HG03045 (cell line): ENCODE measurements around the gene SEC16B.

Source experiments
- ATAC-seq: cut with Tn5 transposase; IDR thresholded peaks from one replicate; pipeline ENCODE4 v1.9.1; 2021; ENCODE audit warnings: mild to moderate bottlenecking, moderate library complexity; ENCODE audit not compliant: unreplicated experiment

SEC16B gene

DNA sequence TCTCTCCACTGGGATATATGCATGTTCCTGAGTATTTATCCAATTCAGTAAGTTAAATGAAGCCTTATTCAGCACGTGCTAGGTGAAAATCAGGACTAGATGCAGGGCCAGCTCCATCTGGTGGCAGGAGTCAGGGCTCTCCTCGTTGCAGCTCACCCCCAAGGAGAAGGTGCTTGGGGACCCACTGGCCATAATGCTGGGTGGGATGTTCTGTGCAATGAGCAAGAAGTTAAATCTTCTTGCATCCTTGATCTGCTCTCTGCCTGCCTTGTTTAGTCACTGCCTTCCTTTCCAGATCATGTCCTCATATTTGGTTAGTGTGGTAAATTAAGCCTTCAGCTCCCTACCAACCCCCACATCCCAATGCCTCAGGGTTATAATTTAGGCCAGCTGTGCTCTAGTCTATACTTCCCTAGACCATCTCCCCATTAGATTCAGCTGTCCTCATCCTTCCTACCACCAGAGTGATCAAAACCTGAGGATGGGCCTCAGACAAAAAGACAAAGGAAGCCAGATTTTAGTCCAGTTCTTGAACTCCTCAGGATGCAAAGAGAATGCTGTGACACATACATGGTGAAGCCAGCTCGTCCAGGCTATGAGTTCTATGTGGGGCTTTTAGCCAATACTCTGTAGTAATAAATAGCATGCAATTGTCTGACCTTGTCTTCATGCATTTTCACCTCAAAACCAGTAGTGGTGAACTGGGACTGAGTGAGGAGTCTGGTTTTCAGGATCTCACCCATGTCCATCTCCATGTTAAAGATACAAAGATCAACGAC is 55.9 kb downstream of the SEC16B start:
- no peak for ATAC-seq

DNA sequence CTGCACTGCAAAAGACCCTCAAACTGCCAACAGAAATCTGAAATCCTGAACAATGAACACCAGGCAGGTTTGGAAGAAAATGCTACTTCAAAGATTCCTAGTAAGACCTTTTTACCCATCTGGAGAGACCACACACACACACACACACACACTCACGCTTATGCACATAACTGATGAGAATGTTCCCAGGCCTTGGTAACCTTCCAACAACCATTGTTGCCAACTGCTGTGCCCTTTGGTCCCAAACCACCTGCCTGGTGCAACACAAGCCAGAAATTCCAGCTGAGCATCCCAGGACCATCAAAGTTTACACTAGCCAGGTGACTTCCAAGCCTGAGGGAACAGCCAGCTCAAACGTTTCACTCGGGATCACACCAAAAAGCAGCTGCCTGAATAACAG is 56.9 kb downstream of the SEC16B start:
- ATAC-seq, result no peak

DNA sequence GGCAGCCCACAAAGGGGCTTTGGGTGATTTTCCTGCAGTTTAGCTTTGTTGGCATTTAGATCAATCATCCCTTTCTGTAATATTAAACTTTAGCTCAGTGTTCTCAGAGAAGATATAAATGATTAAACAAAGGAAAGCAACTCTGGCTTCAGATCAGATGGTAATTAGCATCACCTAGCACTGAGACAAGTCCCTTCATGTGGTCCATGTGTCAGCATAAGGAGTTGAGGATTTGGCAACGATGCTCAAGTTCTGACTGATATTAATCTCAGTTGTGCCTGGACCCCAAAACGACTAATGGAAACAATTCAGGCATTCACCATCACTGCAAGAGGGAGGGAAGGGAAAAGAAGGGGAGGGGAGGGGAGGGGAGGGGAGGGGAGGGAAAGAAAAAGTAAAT is 60.4 kb downstream of the SEC16B start:
- ATAC-seq, result no peak

DNA sequence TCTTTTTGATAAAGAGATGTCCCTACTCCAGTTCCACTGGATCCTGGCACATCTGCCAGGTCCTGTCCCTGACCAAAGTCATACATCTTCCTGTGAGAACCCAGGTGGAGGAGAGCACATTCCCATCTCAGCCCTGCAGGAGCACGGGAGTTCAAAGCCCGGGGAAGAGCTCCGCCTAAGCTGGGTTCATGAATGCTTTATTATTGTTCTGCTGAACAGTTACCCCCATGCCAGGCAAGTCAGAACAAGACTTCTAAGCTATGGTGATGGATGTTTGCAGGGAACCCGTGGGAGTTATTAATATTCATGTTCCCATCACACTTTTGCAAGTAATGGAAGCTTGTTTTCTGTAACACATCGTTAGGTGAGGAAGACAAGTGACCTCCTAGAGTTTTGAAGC is 62.9 kb downstream of the SEC16B start:
- ATAC-seq, result no peak

DNA sequence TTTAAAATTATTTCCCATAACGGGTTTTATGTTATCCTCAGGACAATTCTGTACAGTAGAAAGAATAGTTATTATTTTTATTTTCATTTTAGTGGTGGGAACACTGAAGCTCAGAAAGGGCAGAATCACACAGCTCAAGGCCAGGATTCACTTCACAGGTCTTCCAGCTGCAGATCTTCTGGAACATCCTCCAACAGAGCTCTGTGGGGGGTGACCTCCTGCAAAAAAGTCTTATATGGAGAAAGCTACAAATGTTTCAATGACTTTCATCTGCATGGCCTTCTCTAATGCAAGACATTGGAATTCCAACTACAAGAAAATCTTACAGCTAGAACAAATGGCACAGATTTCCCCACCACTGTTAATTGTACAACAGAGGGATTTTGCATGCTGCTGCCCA is 64.2 kb downstream of the SEC16B start:
- no peak for ATAC-seq

DNA sequence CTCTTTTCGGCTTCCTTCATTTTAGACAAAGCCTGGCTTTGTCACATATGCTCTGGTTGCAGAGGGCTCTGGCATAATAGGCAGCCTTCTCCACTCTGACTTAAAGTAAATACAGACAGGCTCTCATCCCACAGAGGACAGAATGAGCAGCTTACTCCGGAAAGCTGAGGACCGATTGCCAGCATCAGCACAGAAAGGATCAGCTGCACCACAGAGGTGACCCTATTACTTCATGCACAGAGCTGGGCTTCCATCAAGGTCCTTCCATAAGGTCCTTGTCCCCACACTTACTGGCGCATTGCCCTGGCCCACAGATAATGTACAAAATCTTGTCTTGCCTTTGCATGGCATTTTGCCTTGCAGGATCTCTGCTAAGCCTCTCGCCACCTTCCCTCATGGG is 67.6 kb downstream of the SEC16B start:
- no peak for ATAC-seq

DNA sequence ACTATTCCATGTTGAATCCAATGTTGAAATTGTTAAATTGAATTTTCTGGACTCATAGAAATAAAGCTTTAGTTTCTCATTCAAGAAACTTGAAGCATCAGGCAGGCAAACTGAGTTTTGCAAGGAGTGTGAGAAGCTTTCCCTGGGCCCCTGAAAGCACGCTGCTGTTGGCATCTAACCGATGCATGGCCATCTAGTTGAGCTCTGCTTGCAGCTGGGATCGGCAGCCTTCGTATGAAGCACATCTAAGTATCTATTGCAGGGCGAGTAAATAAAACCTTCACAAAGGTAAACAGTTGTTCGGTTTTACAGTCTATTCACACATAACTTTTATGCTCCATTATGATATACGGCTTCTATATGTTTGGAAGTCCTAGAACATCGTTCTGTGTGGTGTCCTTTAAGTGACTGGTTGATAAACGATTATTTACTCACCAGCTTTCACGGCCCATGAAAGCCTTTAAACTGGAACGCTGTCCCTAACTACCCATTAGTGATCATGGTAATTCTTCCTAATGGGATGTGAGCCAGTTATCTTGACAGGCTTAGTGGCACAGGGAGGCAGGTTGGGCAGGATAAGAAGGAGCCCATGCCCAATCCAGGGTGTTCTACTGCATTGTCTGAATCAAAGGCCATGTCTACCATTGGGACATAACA is 71.7 kb downstream of the SEC16B start:
- no peak for ATAC-seq

DNA sequence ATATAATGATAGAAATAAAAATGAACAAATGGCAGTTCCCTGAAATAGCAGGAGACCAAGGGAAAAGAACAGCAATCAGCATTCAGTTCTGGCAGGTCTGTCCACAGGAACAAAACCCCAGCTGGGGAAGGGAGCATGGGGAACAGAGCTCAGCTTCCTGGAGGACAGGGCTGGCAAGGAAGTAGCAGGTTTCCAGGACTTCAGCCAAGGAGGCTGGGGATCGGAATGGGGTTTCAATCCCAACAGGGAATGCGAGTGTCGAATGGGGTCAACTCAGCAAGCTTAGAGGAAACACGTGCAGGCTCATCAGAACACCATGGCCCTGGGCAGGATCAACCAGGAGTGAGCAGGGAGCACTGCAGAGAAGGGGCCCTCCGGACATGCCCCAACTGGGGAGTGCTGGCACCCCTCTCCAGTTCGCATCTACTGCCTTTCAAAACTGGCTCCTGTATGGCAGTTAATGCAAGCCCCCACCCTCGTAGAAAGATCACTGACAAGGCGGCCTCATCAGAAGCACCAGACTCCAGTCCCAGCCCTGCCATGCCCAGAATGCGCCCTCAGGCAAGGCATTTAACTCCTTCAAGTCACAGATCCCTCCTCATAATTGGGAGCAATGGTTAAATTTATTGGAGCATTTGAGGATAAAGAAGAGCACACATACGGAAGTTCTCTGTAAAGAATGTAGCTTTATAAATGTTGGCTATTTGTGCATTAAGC is 72.4 kb downstream of the SEC16B start:
- ATAC-seq, result no peak
